Smooth muscle cell (in vitro differentiated cells): ENCODE data around the gene EHD3. TPM values are rescaled to one million over a fixed set of nuclear protein-coding genes. Genes with fewer than 3 reads are reported as not detected.

ENCODE experiments used
- DNase-seq: peaks from one replicate; lab custom pipeline; 2025; ENCODE audit not compliant: unreplicated experiment; lab: John Stamatoyannopoulos, UW
- H2AFZ ChIP-seq: fragments of 200-600 bp; sonication (generic); 2 replicates; pipeline ENCODE4 v1.6.0; 2016; ENCODE audit warnings: antibody characterized with exemption, low read depth, mild to moderate bottlenecking
- H3F3A ChIP-seq: fragments of 200-600 bp; sonication (generic); 2 replicates; pipeline ENCODE4 v1.6.0; 2017; ENCODE audit warnings: antibody characterized with exemption, low read depth
- H3K27ac ChIP-seq: fragments of 200-600 bp; sonication (generic); 2 replicates; pipeline ENCODE4 v1.5.1; 2016; ENCODE audit warnings: low read depth, mild to moderate bottlenecking
- H3K27me3 ChIP-seq: fragments of 200-600 bp; sonication (generic); 2 replicates; pipeline ENCODE4 v1.6.1; 2016; ENCODE audit warnings: low read depth, mild to moderate bottlenecking
- H3K36me3 ChIP-seq: fragments of 200-600 bp; sonication (generic); 2 replicates; pipeline ENCODE4 v1.5.1; 2016; ENCODE audit warnings: low read depth
- H3K4me1 ChIP-seq: fragments of 200-600 bp; sonication (generic); 2 replicates; pipeline ENCODE4 v1.5.1; 2016; ENCODE audit warnings: low read depth
- H3K4me2 ChIP-seq: fragments of 200-600 bp; sonication (generic); 2 replicates; pipeline ENCODE4 v1.6.0; 2016; ENCODE audit warnings: mild to moderate bottlenecking
- H3K4me3 ChIP-seq: fragments of 200-600 bp; sonication (generic); 2 replicates; pipeline ENCODE4 v1.5.1; 2016; ENCODE audit warnings: mild to moderate bottlenecking
- H3K79me2 ChIP-seq: fragments of 200-600 bp; sonication (generic); 2 replicates; pipeline ENCODE4 v1.6.0; 2016; ENCODE audit warnings: low read depth, mild to moderate bottlenecking
- H3K9ac ChIP-seq: fragments of 200-600 bp; sonication (generic); 2 replicates; pipeline ENCODE4 v1.6.0; 2016; ENCODE audit warnings: low read depth
- H3K9me3 ChIP-seq: fragments of 200-600 bp; sonication (generic); replicated peaks from 2 replicates; pipeline ENCODE4 v1.5.1; 2016; ENCODE audit warnings: low read depth
- H4K20me1 ChIP-seq: fragments of 200-600 bp; sonication (generic); 2 replicates; pipeline ENCODE4 v1.6.0; 2016; ENCODE audit warnings: low read depth
- CTCF ChIP-seq: fragments of 200-600 bp; sonication (generic); IDR thresholded peaks from 2 replicates; pipeline ENCODE4 v1.5.1; 2017; ENCODE audit warnings: borderline replicate concordance, mild to moderate bottlenecking, antibody characterized with exemption; ENCODE audit not compliant: insufficient read depth, poor library complexity, severe bottlenecking
- WGBS: methylation state at CpG from one replicate; pipeline ENCODE4 v1.1.7; 2016; ENCODE audit warnings: low lambda C conversion rate; 5-methylcytosine and 5-hydroxymethylcytosine counted together
- polyA plus RNA-seq: library from polyadenylated mRNA; unstranded; fragments of >200 nt; fragmentation: Nextera tagmentation; extraction: Ambion mirVana; gene quantifications from 2 replicates; pipeline ENCODE4 v1.2.1, GENCODE V29; 2016
- total RNA-seq: library from RNA; depleted of rRNA; stranded (reverse); fragments of >200 nt; gene quantifications from 2 replicates; pipeline ENCODE4 v1.2.3, GENCODE V29; 2014

Gene EHD3
- total RNA-seq (13.8 and 19.0 TPM in 2 replicates), polyA plus RNA-seq (12.4 and 15.5 TPM in 2 replicates)

GRCh38 chr2:31233741-31234682 lies at the start of gene EHD3:
EHD3 (plus strand) TSS chr2:31234152; CDS start chr2:31234622, 470 bp downstream.
- peak; percentile 54 for TF ChIP-seq CTCF
- Histone ChIP-seq H3K4me2 (peak within 1 kb of the TSS; percentile 89), H3K36me3 (no peaks in the 10 kb centered on the region), H3K9ac (peak within 1 kb of the TSS; percentile 28), H4K20me1 (peaks cover 35% of the 10 kb centered on the region), H3F3A (peaks cover 3% of the 10 kb centered on the region), H2AFZ (peak within 1 kb of the TSS; percentile 52), H3K4me3 (peak within 1 kb of the TSS; percentile 62), H3K27me3 (no peaks in the 10 kb centered on the region), H3K9me3 (no peaks in the 10 kb centered on the region), H3K4me1 (no peaks in the 10 kb centered on the region), H3K79me2 (peaks cover 22% of the 10 kb centered on the region), H3K27ac (no peak within 1 kb of the TSS)
- WGBS: 3% methylated on average over 69 of the region's 74 CpGs
- DNase-seq: peak; percentile 68

GRCh38 chr2:31187166-31187565 lies 46.8 kb upstream of the EHD3 start:
- no peak overlapping the region for H3K27ac ChIP-seq
- H3K4me2 ChIP-seq: no peak overlapping the region
- no peak for TF ChIP-seq CTCF
- no peaks in the 10 kb centered on the region for H3K79me2 ChIP-seq
- H2AFZ ChIP-seq: no peak overlapping the region
- H3K9ac ChIP-seq: no peak overlapping the region
- no peaks in the 10 kb centered on the region for H3K36me3 ChIP-seq
- no peak overlapping the region for H3K4me3 ChIP-seq
- peaks cover 33% of the 10 kb centered on the region for H3K27me3 ChIP-seq
- no peaks in the 10 kb centered on the region for H3K9me3 ChIP-seq
- H3F3A ChIP-seq: no peaks in the 10 kb centered on the region
- no peaks in the 10 kb centered on the region for H4K20me1 ChIP-seq
- WGBS: 86% methylated on average over 3 of the region's 4 CpGs
- no peaks in the 10 kb centered on the region for H3K4me1 ChIP-seq
- DNase-seq: no peak

- no peaks in the 10 kb centered on the region for H3F3A ChIP-seq
- 78% methylated on average over 5 of the region's 5 CpGs for WGBS
- no peak for TF ChIP-seq CTCF
These were observed 45.8 kb upstream of the EHD3 start for GRCh38 chr2:31188131-31188530.

More at GRCh38 chr2:31188131-31188530, 45.8 kb upstream of the EHD3 start:
- no peaks in the 10 kb centered on the region for H4K20me1 ChIP-seq
- no peaks in the 10 kb centered on the region for H3K9me3 ChIP-seq
- no peaks in the 10 kb centered on the region for H3K79me2 ChIP-seq
- no peak overlapping the region for H3K27ac ChIP-seq
- no peak overlapping the region for H3K4me3 ChIP-seq
- H3K27me3 ChIP-seq: peaks cover 33% of the 10 kb centered on the region
- no peaks in the 10 kb centered on the region for H3K4me1 ChIP-seq
- no peak overlapping the region for H3K9ac ChIP-seq
- H3K4me2 ChIP-seq: no peak overlapping the region
- no peak overlapping the region for H2AFZ ChIP-seq
- no peak for DNase-seq
- no peaks in the 10 kb centered on the region for H3K36me3 ChIP-seq
